Chondrocyte (in vitro differentiated cells): ENCODE results near the gene ERBB3. TPM values are rescaled to one million over a fixed set of nuclear protein-coding genes. Genes with fewer than 3 reads are reported as not detected.
A peak's percentile ranks its signal among the peaks of the same experiment; 100 is the strongest.

ENCODE experiments used
- DNase-seq: peaks from one replicate; pipeline ENCODE4 v3.0.0; 2021; ENCODE audit warnings: mixed read lengths, low spot score
- H3K27ac Mint-ChIP-seq: one replicate; pipeline ENCODE4 v1.8.0; 2021; ENCODE audit warnings: mild to moderate bottlenecking, moderate library complexity, mixed read lengths; ENCODE audit not compliant: unreplicated experiment
- H3K27me3 Mint-ChIP-seq: 2 replicates; pipeline ENCODE4 v1.8.0; 2021; ENCODE audit warnings: low read depth, mixed read lengths
- H3K36me3 Mint-ChIP-seq: 2 replicates; pipeline ENCODE4 v1.8.0; 2021; ENCODE audit warnings: low read depth, mixed read lengths
- H3K4me1 Mint-ChIP-seq: 2 replicates; pipeline ENCODE4 v1.8.0; 2021; ENCODE audit warnings: low read depth, mild to moderate bottlenecking, mixed read lengths
- H3K4me3 Mint-ChIP-seq: one replicate; pipeline ENCODE4 v1.8.0; 2021; ENCODE audit warnings: mild to moderate bottlenecking, moderate library complexity, mixed read lengths; ENCODE audit not compliant: unreplicated experiment
- H3K9me3 Mint-ChIP-seq: 2 replicates; pipeline ENCODE4 v1.8.0; 2021; ENCODE audit warnings: low read depth, mixed read lengths
- total RNA-seq: library from RNA; stranded (reverse); gene quantifications from 3 replicates; pipeline ENCODE4 v1.2.1, GENCODE V29; 2021
- TF ChIP-seq, protein P1 (sequence below): fragments of 200-600 bp; sonication (generic); IDR thresholded peaks from 2 replicates; pipeline ENCODE4 v1.5.0; 2021; ENCODE audit warnings: antibody characterized with exemption, mild to moderate bottlenecking, moderate library complexity

The ERBB3 gene
- total RNA-seq, 1 donor from 2014 or later: 0.52 TPM

DNA sequence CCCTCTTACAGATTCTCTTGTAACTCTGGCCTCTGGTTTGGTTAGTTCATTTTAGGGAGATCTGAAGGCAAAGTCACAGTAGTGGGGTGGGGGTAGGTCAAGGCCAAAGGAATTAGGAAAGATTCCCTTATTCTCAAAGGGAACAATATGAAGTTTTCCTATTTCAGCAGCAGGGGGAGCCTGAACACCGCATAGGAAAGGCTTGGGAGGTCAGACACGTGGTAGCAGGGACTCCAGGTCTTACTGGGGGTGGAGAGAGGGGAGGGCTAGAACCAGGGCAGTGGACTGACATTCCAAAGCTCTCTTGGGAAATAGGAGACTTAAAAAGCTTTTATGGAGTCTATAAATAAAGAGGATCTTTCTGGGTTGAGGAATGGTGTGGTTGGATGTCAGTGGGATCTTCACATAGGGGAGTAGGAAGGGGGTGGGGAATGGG lies 39.4 kb downstream of the ERBB3 start:
- DNase-seq: no peak
- Mint-ChIP-seq H3K36me3 (peaks cover 9% of the 10 kb centered on the region), H3K4me3 (peak overlapping the region; percentile 89), H3K27ac (peak overlapping the region; percentile 100), H3K4me1 (peaks cover 33% of the 10 kb centered on the region), H3K27me3 (no peaks in the 10 kb centered on the region), H3K9me3 (no peaks in the 10 kb centered on the region)
- TF ChIP-seq, protein P1, sequence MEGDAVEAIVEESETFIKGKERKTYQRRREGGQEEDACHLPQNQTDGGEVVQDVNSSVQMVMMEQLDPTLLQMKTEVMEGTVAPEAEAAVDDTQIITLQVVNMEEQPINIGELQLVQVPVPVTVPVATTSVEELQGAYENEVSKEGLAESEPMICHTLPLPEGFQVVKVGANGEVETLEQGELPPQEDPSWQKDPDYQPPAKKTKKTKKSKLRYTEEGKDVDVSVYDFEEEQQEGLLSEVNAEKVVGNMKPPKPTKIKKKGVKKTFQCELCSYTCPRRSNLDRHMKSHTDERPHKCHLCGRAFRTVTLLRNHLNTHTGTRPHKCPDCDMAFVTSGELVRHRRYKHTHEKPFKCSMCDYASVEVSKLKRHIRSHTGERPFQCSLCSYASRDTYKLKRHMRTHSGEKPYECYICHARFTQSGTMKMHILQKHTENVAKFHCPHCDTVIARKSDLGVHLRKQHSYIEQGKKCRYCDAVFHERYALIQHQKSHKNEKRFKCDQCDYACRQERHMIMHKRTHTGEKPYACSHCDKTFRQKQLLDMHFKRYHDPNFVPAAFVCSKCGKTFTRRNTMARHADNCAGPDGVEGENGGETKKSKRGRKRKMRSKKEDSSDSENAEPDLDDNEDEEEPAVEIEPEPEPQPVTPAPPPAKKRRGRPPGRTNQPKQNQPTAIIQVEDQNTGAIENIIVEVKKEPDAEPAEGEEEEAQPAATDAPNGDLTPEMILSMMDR: peak; percentile 86

DNA sequence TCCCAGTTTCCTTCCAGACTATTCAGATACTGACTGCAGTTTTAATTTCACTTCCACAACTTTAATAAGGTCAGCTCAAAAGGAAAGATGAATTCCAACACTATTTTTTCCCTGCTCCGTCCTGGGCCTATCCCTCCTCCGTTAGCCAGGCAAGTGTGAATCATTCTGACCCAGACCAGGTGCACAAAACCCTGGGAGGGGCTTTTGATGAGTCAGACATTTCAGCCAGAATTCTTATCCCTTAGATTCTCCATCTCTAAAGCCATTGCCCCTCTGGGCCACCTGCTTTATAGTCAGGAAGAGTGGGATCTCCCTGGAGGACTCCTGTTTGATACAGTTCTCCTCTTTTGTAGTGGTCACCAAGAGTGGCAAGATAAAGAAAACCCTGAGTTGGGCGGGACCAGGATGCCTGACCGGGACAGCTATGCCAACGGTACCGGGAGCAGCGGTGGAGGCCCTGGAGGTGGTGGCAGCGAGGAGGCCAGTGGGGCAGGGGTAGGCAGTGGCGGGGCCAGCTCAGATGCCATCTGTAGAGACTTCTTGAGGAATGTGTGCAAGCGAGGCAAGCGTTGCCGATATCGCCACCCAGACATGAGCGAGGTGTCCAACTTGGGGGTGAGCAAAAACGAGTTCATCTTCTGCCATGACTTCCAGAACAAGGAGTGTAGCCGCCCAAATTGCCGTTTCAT lies 40.3 kb downstream of the ERBB3 start:
- Mint-ChIP-seq H3K27me3 (no peaks in the 10 kb centered on the region), H3K36me3 (peaks cover 9% of the 10 kb centered on the region), H3K9me3 (no peaks in the 10 kb centered on the region), H3K27ac (peak overlapping the region; percentile 100), H3K4me1 (peaks cover 31% of the 10 kb centered on the region), H3K4me3 (no peak overlapping the region)
- TF ChIP-seq, protein P1: no peak
- DNase-seq: no peak

DNA sequence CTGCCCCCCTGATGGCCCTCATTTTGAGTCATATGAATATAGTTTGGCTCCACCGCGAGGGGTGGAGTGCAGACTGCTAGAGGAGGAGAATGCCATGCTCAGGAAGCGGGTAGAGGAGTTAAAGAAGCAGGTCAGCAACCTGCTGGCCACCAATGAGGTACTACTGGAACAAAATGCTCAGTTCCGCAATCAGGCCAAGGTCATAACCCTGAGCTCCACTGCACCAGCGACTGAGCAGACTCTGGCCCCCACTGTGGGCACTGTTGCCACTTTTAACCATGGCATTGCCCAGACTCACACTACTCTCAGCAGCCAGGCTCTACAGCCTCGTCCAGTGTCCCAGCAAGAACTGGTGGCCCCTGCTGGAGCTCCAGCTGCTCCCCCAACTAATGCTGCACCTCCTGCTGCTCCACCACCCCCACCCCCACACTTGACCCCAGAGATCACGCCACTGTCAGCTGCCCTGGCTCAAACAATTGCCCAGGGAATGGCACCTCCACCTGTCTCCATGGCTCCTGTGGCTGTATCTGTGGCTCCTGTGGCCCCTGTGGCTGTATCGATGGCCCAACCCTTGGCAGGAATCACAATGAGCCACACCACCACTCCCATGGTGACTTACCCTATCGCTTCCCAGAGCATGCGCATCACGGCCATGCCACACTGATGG lies 41.4 kb downstream of the ERBB3 start:
- H3K27me3 Mint-ChIP-seq: no peaks in the 10 kb centered on the region
- H3K4me3 Mint-ChIP-seq: no peak overlapping the region
- H3K9me3 Mint-ChIP-seq: no peaks in the 10 kb centered on the region
- no peak for DNase-seq
- H3K36me3 Mint-ChIP-seq: peaks cover 9% of the 10 kb centered on the region
- H3K27ac Mint-ChIP-seq: no peak overlapping the region
- TF ChIP-seq, protein P1: no peak
- peaks cover 30% of the 10 kb centered on the region for H3K4me1 Mint-ChIP-seq

DNA sequence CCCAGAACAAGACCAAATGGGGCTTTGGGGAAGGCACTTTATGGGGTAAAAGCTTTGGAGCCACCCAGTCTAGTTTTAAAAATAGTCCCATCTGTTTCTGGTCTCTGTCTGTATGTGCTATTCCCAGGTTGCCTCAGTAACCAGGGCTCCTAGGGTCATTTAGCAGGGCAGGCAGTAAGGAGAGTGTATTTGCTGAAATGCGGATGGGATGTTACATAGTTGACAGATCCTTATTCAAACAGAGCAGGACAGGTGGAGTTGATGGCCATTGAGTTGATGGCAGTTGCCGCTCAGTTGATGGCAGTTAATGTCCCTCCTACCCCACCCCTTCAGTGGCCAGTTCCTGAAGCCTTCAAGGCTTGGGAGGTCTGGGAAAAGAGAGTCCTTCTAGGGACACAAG lies 42.7 kb downstream of the ERBB3 start:
- TF ChIP-seq, protein P1: no peak
- Mint-ChIP-seq H3K27ac (no peak overlapping the region), H3K27me3 (no peaks in the 10 kb centered on the region), H3K4me3 (no peak overlapping the region), H3K36me3 (peaks cover 7% of the 10 kb centered on the region), H3K4me1 (peaks cover 43% of the 10 kb centered on the region), H3K9me3 (no peaks in the 10 kb centered on the region)
- DNase-seq: no peak

DNA sequence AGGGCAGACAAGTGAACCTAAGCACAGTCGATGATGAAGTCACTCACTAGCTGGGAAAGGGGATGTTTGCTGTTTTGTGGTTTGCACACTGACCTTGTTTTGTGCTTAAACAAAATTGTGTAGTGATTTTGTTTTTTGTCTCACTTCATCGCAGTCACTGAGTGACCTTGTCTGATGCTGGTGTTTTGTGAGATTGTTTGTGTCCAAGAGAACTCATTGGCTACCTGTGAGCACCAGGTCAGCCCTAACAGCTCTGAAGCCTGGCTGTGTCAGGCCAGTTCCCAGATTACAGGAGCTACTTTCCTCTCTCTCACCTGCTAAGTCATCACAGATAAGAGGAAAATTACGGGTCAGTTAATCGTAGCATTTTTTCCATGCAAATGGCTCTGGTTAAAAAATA lies 44.2 kb downstream of the ERBB3 start:
- Mint-ChIP-seq H3K27me3 (no peaks in the 10 kb centered on the region), H3K4me3 (no peak overlapping the region), H3K36me3 (peaks cover 4% of the 10 kb centered on the region), H3K27ac (no peak overlapping the region), H3K4me1 (peaks cover 32% of the 10 kb centered on the region), H3K9me3 (no peaks in the 10 kb centered on the region)
- no peak for DNase-seq
- TF ChIP-seq, protein P1: no peak
